Activated CD4-positive, alpha-beta memory T cell treated with anti-CD3 and anti-CD28 coated beads for 36 hours (primary cell): ENCODE results near the gene RARRES2. TPM values are rescaled to one million over a fixed set of nuclear protein-coding genes. Genes with fewer than 3 reads are reported as not detected.
A peak's percentile ranks its signal among the peaks of the same experiment; 100 is the strongest.

Experiments used
- CTCF ChIA-PET: fragments of 350-600 bp; sonication (Branson Sonifier 250); formaldehyde crosslinking; loops from one replicate; lab custom pipeline; 2021; ENCODE audit warnings: antibody characterized with exemption, inconsistent platforms; lab: Charles Lee
- POLR2A ChIA-PET: fragments of 350-600 bp; sonication (Branson Sonifier 250); formaldehyde crosslinking; loops from one replicate; lab custom pipeline; 2021; ENCODE audit warnings: antibody characterized with exemption; lab: Charles Lee
- DNase-seq: peaks from one replicate; pipeline ENCODE4 v3.0.0-alpha.2; 2020
- H3K27ac Mint-ChIP-seq: one replicate; pipeline ENCODE4 v1.8.0; 2021; ENCODE audit warnings: mixed read lengths
- H3K27me3 Mint-ChIP-seq: one replicate; pipeline ENCODE4 v1.8.0; 2021; ENCODE audit warnings: mixed read lengths
- H3K36me3 Mint-ChIP-seq: one replicate; pipeline ENCODE4 v1.8.0; 2021; ENCODE audit warnings: mixed read lengths
- H3K4me1 Mint-ChIP-seq: one replicate; pipeline ENCODE4 v1.8.0; 2021; ENCODE audit warnings: low read depth, mixed read lengths
- H3K4me3 Mint-ChIP-seq: one replicate; pipeline ENCODE4 v1.8.0; 2021; ENCODE audit warnings: mild to moderate bottlenecking, mixed read lengths
- H3K9me3 Mint-ChIP-seq: one replicate; pipeline ENCODE4 v1.8.0; 2021; ENCODE audit warnings: mixed read lengths
- intact Hi-C: fragments of 100-400 bp; cut with micrococcal nuclease; formaldehyde crosslinking; loops from one replicate; pipeline ENCODE4 v1.15.1; 2023
- total RNA-seq, 2 experiments: library from RNA; stranded (reverse); gene quantifications; one replicate each; pipeline ENCODE4 v1.2.3, GENCODE V29; 2021

RARRES2 gene
- total RNA-seq, 2 experiments from 2014 or later, result not detected

DNA sequence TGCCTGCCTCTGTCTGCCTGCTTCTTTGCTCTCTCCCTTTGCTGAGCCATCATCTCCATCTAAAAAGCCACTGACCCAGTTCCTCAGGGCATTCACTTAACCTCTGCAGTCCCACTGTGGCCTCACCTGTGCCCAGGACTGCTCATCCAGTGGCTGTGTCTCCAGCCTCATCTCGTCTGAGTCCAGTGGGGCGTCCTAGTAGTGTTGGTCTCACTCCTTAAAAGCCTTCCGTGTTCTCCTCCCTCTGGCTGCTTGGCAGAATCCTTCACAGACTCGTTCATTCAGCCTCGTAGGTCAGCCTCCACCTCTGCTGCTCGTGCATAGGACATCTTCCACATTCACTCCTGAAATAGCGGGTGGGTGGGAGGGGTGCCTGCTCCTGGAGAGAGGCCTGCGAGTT lies 7.3 kb downstream of the RARRES2 start:
- H3K4me1 Mint-ChIP-seq, result no peaks in the 10 kb centered on the region
- no peak overlapping the region for H3K27ac Mint-ChIP-seq
- ChIA-PET CTCF (no interaction called here), POLR2A (no interaction called here)
- intact Hi-C loops, result no loop called here
- H3K36me3 Mint-ChIP-seq, result peaks cover 12% of the 10 kb centered on the region
- H3K9me3 Mint-ChIP-seq, result no peaks in the 10 kb centered on the region
- H3K27me3 Mint-ChIP-seq, result no peaks in the 10 kb centered on the region
- no peak overlapping the region for H3K4me3 Mint-ChIP-seq
- no peak for DNase-seq

DNA sequence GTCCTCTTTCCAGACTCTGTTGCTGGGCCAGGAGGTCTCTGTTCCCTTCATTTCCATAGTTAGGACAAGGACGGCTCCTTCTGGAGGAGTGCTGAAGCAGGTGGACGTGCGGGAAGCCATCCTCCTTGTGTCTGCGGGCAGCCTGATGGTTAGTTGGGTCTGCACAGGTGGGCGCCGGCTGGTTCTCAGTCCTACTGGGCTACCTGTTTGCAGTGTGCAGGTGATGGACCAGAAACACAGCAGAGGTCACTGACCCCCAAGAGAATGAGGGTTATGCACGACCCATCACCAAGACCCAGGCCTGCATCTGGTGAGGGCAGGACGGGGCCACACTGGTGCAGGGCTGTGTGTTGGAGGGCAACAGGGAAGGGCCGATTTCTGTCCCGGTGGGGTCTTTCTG lies 7.8 kb downstream of the RARRES2 start:
- ChIA-PET CTCF (no interaction called here), POLR2A (no interaction called here)
- Mint-ChIP-seq H3K27me3 (no peaks in the 10 kb centered on the region), H3K27ac (no peak overlapping the region), H3K36me3 (peaks cover 14% of the 10 kb centered on the region), H3K4me3 (no peak overlapping the region), H3K9me3 (no peaks in the 10 kb centered on the region), H3K4me1 (no peaks in the 10 kb centered on the region)
- no peak for DNase-seq
- intact Hi-C loops, result no loop called here

DNA sequence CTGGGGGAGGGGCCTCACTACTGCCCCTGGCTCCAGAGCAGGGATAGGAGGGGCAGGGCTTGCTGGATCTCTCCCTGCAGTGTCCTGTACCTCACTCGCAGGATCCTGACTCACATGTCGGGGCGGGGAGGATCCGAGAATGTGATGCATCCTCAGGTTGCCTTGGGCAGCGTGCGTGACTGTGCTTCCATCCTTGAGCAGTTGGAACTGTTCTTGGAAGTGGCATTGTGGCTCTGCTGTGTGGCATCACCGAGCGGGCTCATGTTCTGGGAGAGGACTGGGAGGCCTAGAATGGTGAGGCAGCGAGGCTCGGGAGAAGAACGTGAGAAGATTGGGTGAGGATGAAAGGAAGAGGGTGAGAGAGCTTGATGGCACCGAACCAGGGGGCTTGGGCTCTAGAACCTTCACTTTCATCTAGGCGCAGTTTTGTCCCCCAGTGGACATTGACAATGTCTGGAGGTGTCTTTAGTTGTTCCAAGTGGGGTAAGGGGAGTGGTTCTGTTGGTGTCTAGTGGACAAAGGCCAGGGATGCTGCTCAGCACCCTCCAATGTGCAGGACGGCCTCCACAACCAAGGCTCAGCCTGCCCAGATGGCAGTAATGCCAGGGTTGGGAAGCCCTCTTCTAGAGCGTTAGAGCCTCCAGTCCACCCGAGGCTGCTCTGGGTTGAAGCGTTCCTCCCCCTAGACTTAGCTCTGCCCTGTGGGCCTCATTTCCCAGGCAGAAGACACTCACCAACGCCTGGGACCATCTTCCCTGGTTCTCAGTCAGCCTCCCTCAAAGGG lies 8.4 kb downstream of the RARRES2 start:
- Mint-ChIP-seq H3K9me3 (no peaks in the 10 kb centered on the region), H3K4me1 (no peaks in the 10 kb centered on the region), H3K36me3 (peaks cover 16% of the 10 kb centered on the region), H3K4me3 (no peak overlapping the region), H3K27ac (no peak overlapping the region), H3K27me3 (no peaks in the 10 kb centered on the region)
- POLR2A ChIA-PET, result no interaction called here
- no peak for DNase-seq
- intact Hi-C loops, result no loop called here
- CTCF ChIA-PET, result no interaction called here

DNA sequence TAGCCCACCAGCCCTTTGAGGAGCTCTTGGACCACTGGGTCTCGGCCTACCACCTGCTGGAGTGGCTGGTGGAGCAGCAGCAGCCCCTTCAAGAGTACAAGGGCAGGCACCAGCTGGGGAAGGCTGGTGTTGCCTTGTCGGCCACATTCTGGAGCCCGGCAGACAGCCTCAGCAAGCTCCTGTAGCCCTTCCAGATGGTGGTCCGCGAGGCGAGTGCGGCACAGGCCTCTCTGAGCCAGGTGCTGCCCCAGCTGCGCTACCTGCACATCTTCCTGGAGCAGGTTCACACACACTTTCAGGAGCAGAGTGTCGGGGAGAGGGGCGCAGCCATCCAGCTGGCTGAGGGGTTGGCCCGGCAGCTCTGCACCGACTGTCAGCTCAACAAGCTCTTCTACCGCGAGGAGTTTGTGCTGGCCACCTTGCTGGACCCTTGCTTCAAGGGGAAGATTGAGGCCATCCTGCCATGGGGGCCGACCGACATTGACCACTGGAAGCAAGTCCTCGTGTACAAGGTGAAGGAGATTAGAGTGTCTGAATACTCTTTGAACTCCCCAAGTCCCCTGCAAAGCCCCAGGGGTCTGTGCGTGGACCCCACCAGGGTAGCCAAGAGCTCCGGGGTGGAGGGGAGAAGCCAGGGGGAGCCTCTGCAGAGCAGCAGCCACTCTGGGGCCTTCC lies 11.1 kb downstream of the RARRES2 start:
- peaks cover 13% of the 10 kb centered on the region for H3K4me1 Mint-ChIP-seq
- DNase-seq, result no peak
- no peak overlapping the region for H3K4me3 Mint-ChIP-seq
- POLR2A ChIA-PET, result interaction anchor here (1.0 kb wide), 1 partner anchor 16 kb away, joined by 3 read pairs; no protein-coding TSS in a partner anchor
- H3K9me3 Mint-ChIP-seq, result no peaks in the 10 kb centered on the region
- peaks cover 28% of the 10 kb centered on the region for H3K36me3 Mint-ChIP-seq
- no peak overlapping the region for H3K27ac Mint-ChIP-seq
- no peaks in the 10 kb centered on the region for H3K27me3 Mint-ChIP-seq
- intact Hi-C loops, result no loop called here
- CTCF ChIA-PET, result no interaction called here

DNA sequence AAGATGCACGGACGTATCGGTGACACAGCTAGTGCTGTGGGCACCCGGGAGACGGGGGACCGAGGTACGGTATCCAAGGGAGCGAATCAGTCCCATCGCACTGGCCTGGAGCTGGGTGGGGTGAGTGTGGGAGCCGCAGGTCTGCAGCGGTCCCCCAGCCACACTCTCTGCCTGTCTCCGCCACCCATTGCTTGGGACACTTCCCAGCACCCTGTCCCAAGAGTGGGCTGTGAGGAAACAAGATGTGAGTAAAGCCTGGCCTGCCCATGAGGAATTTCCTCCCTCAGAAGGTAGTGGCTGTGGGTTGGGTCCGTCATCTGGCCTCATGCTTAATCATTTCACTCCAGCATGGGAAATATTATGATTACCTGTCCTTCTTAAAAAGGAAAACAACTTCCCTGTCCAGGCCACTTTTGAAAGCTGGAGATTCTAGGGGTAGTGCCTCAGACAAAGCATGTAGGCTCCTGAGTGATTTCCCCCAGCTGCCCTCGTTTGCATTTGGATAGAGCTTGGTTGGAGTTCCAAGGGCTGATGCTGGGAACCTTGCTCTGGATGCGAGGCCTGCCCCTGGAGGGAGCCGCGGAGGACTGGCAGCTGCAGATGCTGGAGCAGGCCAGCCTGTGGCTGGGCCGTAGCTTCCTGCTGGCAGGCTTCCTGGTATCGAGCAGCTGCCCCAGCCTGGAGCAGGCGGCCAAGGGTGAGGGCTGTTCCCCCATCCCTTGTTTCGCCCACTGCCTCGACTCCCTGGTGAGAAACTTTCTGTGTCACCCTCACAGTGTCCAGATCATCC lies 11.9 kb downstream of the RARRES2 start:
- intact Hi-C loops, result no loop called here
- H3K9me3 Mint-ChIP-seq, result no peaks in the 10 kb centered on the region
- CTCF ChIA-PET, result no interaction called here
- peaks cover 36% of the 10 kb centered on the region for H3K36me3 Mint-ChIP-seq
- DNase-seq, result no peak
- H3K27ac Mint-ChIP-seq, result no peak overlapping the region
- POLR2A ChIA-PET, result interaction anchor here (1.0 kb wide), 1 partner anchor 17 kb away, joined by 3 read pairs; no protein-coding TSS in a partner anchor
- H3K4me1 Mint-ChIP-seq, result peaks cover 21% of the 10 kb centered on the region
- H3K27me3 Mint-ChIP-seq, result no peaks in the 10 kb centered on the region
- no peak overlapping the region for H3K4me3 Mint-ChIP-seq

DNA sequence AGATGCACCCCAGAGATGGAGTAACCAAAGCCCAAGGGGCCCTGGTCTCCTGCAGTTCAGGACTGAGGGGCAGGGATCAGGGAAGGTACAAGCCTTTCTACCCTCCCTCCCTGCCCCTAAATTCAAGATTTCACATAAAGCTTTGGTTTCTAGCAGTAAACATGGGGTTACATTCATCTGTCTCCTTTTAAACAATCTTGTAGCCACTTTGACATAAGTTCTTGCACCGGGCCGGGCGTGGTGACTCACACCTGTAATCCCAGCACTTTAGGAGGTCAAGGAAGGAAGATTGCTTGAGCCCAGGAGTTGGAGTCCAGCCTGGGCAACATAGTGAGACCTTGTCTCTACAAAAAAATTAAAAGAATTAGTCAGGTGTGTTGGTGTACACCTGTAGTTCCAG lies 14.1 kb downstream of the RARRES2 start:
- H3K36me3 Mint-ChIP-seq, result peaks cover 45% of the 10 kb centered on the region
- peak overlapping the region; percentile 14 for H3K27ac Mint-ChIP-seq
- H3K9me3 Mint-ChIP-seq, result no peaks in the 10 kb centered on the region
- no peak for DNase-seq
- H3K4me1 Mint-ChIP-seq, result peaks cover 28% of the 10 kb centered on the region
- H3K27me3 Mint-ChIP-seq, result no peaks in the 10 kb centered on the region
- ChIA-PET POLR2A (interaction anchor here (1.3 kb wide), 1 partner anchor 41 kb away, joined by 3 read pairs; the partner anchor contains the start of gene REPIN1), CTCF (no interaction called here)
- H3K4me3 Mint-ChIP-seq, result no peak overlapping the region
- intact Hi-C loops, result no loop called here

DNA sequence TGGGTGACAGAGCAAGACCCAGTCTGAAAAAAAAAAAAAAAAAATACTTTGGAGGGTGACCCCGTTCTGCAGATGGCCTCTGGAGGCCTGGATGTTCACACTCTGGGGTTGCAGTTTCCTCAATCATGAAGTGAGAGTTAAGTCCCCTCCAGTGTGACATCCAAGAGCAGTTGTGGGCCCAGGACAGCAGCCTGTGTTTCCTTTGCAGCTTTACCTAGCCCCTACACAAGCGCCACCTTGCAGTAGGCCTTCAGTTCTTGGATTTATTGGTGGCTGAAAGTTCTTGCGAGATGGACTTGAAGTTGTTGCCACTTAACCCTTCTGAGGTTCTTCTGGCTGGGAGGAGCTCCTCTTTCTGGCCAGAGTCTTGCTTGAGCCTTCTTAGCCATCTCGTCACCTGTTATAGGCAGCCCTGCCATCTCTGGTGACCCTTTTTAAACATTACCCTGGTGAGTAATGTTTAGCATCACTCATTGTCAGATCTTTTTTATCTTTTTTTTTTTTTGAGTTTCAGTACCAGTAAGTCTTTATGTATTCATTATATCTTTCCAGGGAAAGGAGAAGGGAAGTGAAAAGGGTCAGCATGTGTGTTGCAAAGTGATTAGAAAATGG lies 14.7 kb downstream of the RARRES2 start:
- Mint-ChIP-seq H3K36me3 (peaks cover 45% of the 10 kb centered on the region), H3K4me1 (peaks cover 34% of the 10 kb centered on the region), H3K4me3 (no peak overlapping the region), H3K27ac (peak overlapping the region; percentile 14), H3K9me3 (no peaks in the 10 kb centered on the region), H3K27me3 (no peaks in the 10 kb centered on the region)
- POLR2A ChIA-PET, result interaction anchor here (1.3 kb wide), 1 partner anchor 42 kb away, joined by 3 read pairs; the partner anchor contains the start of gene REPIN1
- no peak for DNase-seq
- CTCF ChIA-PET, result interaction anchor here (0.8 kb wide), 1 partner anchor 553 kb away, joined by 4 read pairs; no protein-coding TSS in a partner anchor
- intact Hi-C loops, result no loop called here

DNA sequence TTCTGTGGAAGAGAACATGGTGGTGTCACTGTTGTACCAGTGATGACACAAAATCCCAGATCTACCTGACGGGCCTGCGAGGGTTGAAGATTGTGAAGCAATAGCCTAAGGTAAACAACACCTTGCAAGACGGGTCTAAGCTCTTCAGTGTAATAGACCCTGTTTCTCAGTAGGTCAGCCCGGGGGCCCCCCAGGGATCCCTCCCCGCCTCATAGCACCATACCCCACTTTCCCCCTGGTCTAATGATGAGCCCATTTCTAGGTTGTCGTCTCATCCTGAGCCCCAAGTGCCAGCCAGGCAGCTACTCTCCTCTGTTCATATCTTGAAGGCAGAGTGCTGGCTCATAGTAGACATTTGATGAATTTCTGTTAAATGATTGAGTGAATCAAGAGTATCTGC lies 15.5 kb downstream of the RARRES2 start:
- ChIA-PET CTCF (interaction anchor here (0.6 to 0.9 kb wide), 3 partner anchors 31 to 552 kb away, joined by 4 read pairs; no protein-coding TSS in a partner anchor), POLR2A (interaction anchor here (1.3 to 1.8 kb wide), 2 partner anchors 43 to 44 kb away, joined by 3 to 5 read pairs; partner anchors contain the start of gene REPIN1)
- Mint-ChIP-seq H3K27me3 (no peaks in the 10 kb centered on the region), H3K4me1 (peaks cover 41% of the 10 kb centered on the region), H3K9me3 (no peaks in the 10 kb centered on the region), H3K36me3 (peaks cover 44% of the 10 kb centered on the region), H3K27ac (no peak overlapping the region), H3K4me3 (no peak overlapping the region)
- intact Hi-C loops, result no loop called here
- no peak for DNase-seq

DNA sequence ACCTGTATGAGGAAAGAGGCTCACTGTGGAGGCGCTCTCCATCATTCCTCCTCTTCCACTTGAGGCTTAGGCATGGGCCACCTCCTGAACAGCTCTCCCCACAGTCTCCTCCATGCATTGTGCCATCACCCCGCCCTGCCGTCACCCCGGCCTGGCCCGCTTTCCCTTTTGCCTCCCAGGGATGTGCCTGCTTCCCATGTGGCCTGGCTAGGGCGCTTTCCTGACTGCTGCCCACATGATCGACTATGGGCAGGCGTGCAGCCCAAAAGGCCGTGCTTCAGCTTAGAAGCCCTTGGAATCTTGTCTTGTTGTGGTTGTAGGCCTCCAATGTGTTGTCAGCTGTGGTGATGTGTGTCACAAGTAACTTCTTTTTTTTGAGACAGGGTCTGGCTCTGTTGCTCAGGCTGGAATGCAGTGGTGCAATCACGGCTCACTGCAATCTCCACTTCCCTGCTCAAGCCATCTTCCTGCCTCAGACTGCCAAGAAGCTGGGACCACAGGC lies 16.3 kb downstream of the RARRES2 start:
- H3K36me3 Mint-ChIP-seq, result peaks cover 44% of the 10 kb centered on the region
- DNase-seq, result no peak
- no peaks in the 10 kb centered on the region for H3K9me3 Mint-ChIP-seq
- CTCF ChIA-PET, result interaction anchor here (0.9 kb wide), 1 partner anchor 32 kb away, joined by 4 read pairs; no protein-coding TSS in a partner anchor
- intact Hi-C loops, result no loop called here
- peak overlapping the region; percentile 100 for H3K27ac Mint-ChIP-seq
- POLR2A ChIA-PET, result interaction anchor here (0.7 to 1.8 kb wide), 2 partner anchors 45 to 327 kb away, joined by 3 to 5 read pairs; no protein-coding TSS in a partner anchor
- peaks cover 47% of the 10 kb centered on the region for H3K4me1 Mint-ChIP-seq
- H3K27me3 Mint-ChIP-seq, result no peaks in the 10 kb centered on the region
- peak overlapping the region; percentile 97 for H3K4me3 Mint-ChIP-seq

DNA sequence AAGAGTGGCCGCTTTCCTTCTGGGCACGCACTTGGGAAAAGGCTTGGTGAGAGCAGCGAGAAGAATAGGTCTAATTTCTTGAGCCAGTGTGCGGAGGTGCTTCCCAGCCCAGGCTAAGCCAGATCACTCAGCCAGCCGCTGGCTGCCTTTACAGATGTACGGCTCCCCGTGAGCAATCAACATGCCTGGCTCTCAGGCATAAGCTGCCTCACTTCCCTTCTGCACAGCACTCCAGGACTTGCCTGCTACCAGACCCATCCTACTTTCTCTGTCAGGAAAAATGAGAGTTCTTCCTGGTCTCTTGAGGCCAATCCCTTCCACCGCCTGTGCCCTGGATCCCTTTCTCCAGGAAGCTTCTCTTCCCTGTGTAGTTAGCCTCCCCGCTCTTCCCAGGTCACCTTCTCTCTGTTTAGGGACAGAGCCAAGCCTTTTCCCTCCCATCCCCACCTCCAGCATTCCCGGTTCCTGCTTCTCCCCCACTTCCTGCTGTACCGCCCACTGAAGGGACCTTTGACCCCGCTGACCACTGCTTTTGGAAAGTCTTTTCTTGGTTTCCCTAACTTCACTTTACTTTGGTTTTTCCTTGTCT lies 17.0 kb downstream of the RARRES2 start:
- POLR2A ChIA-PET, result interaction anchor here (0.7 to 1.8 kb wide), 6 partner anchors 44 to 327 kb away, joined by 3 to 5 read pairs (median 4); partner anchors contain the start of gene REPIN1
- peaks cover 48% of the 10 kb centered on the region for H3K36me3 Mint-ChIP-seq
- H3K27me3 Mint-ChIP-seq, result no peaks in the 10 kb centered on the region
- no peak for DNase-seq
- no peaks in the 10 kb centered on the region for H3K9me3 Mint-ChIP-seq
- H3K27ac Mint-ChIP-seq, result peak overlapping the region; percentile 100
- peaks cover 54% of the 10 kb centered on the region for H3K4me1 Mint-ChIP-seq
- intact Hi-C loops, result loop anchor here (5.0 kb wide), 5 partner anchors 188 to 452 kb away; partner anchors contain the start of genes ATP6V0E2 and GIMAP7
- peak overlapping the region; percentile 97 for H3K4me3 Mint-ChIP-seq
- CTCF ChIA-PET, result no interaction called here
